SK-MEL-5 (cell line): ENCODE data around the gene CCDC192. TPM values are rescaled to one million over a fixed set of nuclear protein-coding genes. Genes with fewer than 3 reads are reported as not detected.

Source experiments
- DNase-seq: peaks from one replicate; pipeline ENCODE4 v3.0.0-alpha.2; 2016; ENCODE audit warnings: low read depth, low spot score
- in situ Hi-C: cut with HindIII; loops from 2 replicates; pipeline ENCODE4 v1.10.0; 2016; ENCODE audit warnings: low sequenced_read_pairs, high pct_unique_total_duplicates, low pct_unique_long_range_greater_than_20kb
- total RNA-seq: library from RNA; depleted of rRNA; stranded (reverse); fragments of >200 nt; shearing (Covaris generic); gene quantifications from 2 replicates; pipeline ENCODE4 v1.2.3, GENCODE V29; 2014

The CCDC192 gene
- total RNA-seq, 1 experiment from 2014 or later, result not detected

DNA sequence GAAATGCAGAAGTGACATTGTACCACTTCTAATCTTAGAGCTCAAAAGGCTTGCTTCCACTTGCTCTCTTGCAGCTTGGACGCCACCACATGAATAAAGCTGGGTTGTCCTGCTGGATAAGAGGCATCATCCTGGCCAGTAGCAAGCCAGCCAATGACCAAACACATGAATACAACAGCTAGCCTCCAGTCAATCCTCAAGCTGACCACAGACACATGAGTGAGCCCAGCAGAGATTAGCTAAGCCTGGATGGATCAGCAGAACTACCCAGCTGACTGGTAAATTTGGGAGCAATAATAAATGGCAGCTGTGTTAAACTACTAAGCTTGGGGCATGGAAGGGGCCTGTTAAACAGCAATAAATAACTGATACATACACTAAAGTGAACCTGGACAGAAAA, 259.3 kb downstream of the CCDC192 start:
- no peak for DNase-seq
- in situ Hi-C loops, result no loop called here

DNA sequence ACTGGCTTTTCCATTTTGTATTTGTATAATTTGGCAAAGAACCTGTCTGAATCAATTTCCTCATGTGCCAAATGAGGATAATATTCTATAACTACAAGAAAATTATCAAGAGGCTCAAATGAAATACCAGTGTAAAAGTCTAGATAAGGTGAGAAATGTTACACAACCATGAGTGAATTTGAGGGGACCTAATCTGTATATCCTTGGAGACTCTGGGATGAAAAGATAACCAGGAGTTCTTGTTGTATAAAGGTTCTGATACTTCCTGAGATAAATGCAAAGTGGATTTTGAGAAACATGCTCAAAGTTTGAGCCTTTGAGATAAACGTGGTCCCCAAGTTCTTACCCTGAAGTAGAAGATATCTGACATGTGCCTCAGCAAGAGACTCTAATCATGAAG, 260.0 kb downstream of the CCDC192 start:
- in situ Hi-C loops, result no loop called here
- no peak for DNase-seq

DNA sequence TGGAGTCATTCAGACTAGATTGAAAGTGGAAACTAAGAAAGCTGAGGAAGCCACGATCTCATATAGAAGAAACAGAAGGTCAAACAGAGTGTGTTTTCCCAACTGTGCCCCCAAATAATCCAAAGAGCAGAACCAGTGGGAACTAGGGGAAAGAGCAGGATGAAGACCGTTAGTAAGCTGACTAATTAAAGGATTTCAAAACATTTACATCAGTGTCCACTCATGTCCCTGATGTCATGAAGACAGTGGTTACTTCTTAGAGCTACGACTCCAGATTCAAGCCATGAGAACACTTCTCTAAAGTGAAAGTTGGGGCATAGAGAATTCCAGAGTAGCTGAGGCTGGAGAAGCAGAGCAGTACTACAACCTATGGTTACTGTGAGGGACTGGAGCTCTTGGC, 260.7 kb downstream of the CCDC192 start:
- in situ Hi-C loops, result no loop called here
- DNase-seq, result no peak

DNA sequence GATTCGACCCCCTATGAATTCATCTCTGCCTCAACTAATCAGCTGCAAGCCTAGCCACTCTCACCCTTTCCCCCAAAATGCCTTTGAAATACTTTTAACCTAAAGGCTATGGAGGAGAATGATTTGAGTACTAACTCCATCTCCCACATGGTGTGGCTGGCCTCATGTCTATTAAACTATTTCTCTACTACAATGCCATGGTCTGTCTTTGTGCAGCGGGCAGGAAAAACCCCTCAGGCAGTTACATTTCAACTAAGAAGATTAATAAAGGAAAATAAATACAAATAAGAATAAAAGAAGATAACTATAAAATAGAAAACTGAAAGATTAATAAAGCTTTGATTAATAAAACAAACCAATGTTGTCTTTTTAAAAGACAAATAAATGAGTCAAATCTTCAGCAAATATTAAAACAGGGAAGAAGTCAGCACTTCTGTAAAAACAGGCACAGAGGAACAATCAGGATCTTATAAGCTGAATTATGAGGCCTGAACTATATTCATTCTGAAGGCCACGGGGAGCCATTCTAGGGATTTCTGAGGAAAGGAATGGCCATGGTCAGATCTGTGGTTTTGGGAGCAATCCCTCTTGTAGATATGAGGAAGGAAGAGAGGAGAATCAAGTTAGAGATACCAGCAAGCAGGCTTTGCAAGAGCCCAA, 264.3 kb downstream of the CCDC192 start:
- peak; percentile 64 for DNase-seq
- in situ Hi-C loops, result no loop called here

DNA sequence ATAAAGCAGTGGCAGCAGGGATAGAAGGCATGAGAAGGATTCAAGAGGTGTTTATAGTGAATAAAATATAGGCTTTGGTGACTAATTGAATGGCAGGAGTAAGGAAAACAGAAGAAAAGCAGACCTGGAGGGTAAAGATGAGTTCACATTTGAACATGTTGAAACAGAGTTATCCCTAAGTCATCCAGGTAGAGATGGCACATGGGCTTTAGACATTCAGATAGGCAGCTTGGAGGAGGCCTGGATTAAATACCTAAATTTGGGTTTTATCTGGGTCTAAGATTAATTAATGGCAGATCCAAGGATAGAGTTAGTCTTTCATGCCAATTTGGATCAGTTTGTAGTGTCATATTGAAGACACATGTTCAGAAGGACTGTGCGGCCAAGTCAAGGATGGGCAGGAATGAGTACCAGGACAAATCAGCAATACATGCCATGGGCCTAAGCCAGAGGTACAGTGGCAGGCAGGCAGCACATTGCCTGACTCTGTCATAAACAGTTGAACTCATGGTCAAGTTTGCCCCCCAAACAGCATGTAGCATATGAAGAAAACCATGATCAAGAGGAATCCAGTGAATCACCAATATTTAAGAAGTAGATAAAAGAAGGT, 264.9 kb downstream of the CCDC192 start:
- in situ Hi-C loops, result no loop called here
- no peak for DNase-seq

DNA sequence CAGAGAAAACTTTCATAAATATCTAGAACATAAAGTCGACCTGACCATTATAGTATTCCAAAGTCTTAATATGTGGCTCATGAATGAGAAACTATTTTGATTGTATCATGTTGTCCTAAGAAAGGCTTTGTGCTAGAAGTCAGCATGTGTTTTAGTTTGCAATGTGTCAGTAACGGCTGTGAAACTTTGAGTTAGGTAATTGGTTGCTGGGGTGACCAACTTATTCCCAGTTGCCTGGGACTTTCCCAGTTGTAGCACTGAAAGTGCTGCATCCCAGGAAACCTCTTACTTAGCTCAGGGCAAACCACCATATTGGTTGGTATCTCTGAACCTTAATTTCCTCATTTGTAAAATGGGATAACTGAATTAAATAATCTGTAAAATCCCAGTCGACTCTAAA, 265.8 kb downstream of the CCDC192 start:
- in situ Hi-C loops, result no loop called here
- no peak for DNase-seq

DNA sequence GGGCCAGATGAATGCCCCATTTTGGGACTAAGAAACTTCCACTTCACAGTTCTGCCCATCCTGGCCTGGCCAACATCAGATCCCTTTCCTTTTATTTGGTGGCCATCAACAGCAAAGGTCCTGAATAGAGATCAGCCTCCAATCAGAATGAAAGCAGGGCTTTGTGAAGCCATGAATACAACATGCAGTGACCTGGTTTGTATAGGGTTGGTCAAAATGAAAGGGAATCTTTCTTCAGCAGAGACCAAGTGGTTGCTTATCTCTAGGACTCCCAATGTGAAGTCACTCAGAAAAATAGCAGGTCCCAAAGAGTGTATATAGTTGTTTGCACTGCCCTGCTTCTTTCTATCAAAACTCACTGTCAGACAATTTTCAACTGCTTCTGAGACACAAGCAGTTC, 266.5 kb downstream of the CCDC192 start:
- DNase-seq, result peak; percentile 52
- in situ Hi-C loops, result no loop called here

DNA sequence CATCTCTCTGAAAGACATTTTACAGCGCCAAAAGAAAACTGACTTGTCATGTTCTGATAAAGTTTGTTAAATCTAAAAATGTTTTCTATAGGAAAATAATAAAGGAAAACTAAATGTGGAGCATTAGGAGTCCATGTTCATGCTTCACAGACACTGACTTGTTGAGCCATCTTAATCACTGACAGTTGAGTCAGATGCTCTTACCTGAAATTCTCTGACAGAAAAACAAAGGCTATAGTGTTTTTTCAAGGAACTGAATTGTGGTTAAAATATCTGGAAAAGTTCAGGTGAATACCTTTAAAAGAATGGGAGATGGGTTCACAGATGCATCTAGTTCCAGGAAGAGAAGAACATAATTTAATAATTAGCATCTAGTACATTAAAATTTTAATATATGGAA, 266.9 kb downstream of the CCDC192 start:
- in situ Hi-C loops, result no loop called here
- no peak for DNase-seq

DNA sequence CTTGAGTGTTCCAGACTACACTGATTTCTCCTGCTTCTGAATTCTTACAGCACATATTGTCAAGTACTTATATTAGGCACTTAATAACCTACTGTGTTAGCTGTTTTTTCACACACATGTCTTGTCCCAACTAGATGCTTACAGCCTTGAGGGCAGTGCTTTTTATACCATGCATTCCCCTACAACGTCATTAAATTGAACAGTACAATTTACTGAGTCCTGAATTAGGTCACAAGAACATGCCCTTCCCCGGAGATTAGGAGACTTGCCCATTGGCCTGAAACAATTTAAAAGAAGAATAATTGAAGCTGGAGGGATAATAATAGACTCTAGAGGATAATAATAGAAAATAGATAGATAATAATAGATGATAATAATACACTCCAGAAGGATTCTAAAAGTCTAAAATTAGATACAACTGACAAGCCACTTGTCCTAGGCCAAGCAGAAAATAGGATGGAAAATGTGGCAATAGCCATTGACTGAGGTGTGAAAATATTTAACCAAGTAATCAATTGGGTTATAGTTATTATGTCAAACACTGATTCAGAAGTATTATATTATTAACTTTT, 267.7 kb downstream of the CCDC192 start:
- no peak for DNase-seq
- in situ Hi-C loops, result no loop called here

DNA sequence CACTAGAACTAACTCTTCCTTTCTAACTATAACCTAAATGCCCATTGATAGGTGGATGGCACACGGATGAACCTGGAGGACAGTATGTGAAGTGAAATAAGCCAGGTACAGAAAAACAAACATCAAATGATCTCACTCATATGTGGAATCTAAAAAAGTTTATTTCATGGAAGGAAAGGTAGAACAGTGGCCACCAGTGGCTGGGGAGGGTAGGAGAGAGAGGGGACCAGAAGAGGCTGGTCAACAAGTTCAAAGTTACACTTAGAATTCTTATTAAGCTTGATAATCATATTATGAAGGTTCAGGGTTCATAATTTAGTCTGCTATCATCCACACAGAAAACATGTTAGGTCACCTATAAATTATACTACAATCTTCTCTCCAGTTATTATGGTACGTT, 272.8 kb downstream of the CCDC192 start:
- in situ Hi-C loops, result no loop called here
- DNase-seq, result no peak

DNA sequence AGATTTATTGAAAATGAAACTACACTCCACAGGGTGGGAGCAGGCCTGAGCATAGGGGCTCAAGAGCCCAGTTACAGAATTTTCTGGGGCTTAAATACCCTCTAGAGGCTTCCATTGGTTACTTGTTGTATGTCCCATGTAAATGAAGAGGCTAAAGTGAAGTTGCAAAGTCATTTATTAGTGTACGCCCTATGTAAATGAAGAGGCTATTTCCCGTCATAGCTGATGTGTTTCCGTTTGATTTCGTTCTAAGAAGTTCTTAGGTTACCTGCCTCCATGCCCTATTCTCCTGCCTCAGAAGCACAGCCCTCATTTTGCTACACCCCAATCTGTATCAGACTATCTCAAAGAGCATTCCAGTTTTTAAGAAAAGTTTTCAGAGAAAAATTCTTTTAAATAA, 273.3 kb downstream of the CCDC192 start:
- no peak for DNase-seq
- in situ Hi-C loops, result no loop called here

DNA sequence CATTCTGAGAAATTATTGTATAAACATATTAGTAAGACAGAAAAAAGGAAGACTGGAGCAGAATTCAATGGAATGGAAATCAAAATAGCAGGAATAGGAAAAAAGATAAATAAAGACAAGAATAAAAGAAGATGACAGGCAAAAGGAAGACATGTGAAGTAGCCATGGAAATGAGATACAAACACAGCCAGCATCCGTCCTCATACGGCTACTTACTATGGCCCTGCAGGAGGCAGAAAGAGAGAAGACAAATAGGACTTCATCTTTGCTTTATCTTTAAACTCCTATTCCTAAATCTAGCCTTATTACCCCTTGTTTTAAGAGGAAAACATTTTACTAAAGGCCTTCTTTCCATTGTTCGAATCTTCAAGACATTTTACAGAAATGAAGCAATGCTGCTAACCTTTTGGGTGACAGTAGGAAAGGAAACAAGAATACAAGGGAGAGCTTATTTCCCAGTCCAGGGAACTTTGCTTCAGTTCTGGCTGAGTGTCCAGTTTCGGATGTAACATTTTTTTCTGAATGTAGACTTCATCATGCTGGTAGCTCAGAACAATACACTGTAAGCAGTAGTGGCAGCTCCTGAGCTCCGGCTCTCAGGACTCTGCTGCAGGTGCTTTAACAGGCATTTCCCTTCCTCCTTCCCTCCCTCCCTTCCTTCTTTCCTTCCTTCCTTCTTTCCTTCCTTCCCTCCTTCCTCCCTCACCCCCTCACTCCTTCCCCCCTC, 274.0 kb downstream of the CCDC192 start:
- no peak for DNase-seq
- in situ Hi-C loops, result no loop called here

DNA sequence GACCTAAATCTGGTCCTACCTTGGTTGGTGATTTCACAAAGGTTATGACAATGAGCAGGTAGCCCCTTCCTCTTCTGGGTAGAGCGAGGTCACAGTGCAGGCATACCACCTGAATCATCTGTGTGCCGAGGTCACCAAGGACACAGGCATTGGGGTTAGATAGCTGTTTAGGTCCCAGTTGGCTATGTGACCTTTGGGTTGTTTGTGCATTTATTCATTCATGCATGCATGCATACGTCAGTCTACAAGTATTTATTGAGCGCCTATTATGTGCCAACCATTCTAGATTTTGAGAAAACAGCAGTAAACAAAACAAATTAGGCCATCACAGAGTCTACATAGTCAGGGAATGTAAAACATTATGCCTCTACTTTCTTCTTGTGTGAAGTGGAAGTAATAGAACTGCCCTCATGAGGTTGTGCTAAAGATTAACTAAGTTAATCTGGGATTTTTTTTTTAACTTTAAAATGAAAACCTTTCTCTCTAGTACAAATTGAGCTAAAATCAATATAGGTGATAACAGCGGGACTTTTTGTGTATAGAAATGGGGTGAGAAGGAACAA, 275.6 kb downstream of the CCDC192 start:
- DNase-seq, result no peak
- in situ Hi-C loops, result no loop called here

DNA sequence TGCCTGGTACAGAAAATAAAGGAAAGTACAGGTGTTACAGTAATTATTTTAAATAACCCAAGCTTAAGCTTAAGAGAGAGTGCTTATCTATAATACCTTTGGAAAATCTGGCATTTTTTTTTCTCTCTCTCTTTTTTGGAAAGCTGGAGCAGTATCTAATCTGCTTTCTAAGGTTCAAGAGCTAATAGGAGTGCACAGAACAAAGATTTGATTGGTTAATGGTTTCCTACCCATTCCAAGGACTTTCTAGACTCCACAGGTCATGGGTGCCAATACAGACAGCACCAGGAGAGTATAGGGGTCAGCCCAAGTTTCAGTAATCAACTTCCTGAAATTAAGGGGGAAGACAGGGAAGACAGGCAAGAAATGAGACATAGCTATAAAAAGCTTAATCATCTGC, 276.3 kb downstream of the CCDC192 start:
- DNase-seq, result no peak
- in situ Hi-C loops, result no loop called here

DNA sequence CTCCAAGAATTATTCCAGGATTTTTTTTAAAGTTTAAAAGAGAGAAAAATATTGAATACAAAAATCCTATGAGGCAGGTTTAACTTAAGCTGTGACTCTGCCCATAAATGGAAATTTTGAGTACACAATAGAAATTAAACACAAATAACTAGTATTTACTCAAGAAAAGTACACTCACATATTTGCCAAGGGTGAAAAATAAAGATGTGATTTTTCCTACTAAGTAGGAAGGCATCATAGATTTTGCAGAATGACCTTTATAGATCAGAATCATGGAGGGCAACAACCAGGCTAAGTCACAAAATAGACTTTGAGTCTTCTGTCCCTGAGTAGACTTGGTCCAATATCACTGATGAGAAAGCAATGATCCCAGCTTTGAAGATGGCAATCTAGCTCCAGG, 277.7 kb downstream of the CCDC192 start:
- in situ Hi-C loops, result no loop called here
- DNase-seq, result no peak

DNA sequence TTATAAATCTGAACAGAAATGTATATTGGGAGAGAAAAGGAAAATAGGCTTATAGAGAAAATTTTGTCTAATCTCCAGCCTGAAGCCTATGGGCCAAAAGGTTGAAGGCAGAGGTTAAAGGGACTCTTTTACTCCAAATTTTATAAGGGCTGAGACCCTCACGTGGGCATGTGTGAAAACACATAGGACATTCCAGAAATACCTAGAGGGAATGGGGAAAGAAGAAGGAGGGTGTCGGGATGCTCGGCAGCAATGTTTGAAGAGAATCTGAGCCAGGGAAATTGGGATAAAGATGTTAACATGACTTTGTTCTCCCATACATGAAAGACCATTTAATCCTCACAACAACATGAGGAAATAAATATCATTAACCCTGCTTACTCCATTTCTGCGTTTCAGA, 278.3 kb downstream of the CCDC192 start:
- in situ Hi-C loops, result no loop called here
- no peak for DNase-seq

DNA sequence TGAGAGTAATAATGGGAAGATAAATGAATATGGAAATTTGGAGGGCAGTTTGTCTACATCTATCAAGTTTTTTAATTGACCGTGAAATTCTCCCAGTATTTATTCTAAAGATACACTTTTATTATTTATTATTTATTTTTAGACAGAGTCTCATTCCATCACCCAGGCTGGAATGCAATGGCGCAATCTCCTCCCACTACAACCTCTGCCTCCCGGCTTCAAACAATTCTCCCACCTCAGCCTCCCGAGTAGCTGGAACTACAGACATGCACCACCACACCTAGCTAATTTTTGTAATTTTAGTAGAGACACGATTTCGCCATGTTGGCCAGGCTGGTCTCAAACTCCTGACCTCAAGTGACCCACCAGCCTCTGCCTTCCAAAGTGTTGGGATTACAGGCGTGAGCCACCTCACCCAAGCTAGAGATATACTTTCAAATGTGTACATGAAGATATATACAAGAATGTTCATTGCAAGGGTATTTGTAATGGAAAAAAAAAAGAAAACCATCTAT, 282.7 kb downstream of the CCDC192 start:
- in situ Hi-C loops, result no loop called here

More for the DNA sequence above, 282.7 kb downstream of the CCDC192 start:
- no peak for DNase-seq
